Measurements from ENCODE around the gene CDC42BPA.

- TF ChIP-seq POLR2AphosphoS5 (IDR thresholded peaks at IDR 0.05; ENCODE audit: low read depth, low read length) (no peak), SIN3A (IDR thresholded peaks at IDR 0.05; ENCODE audit: borderline replicate concordance, insufficient read depth, low read length) (no peak)
- TF ChIP-seq, protein P1, sequence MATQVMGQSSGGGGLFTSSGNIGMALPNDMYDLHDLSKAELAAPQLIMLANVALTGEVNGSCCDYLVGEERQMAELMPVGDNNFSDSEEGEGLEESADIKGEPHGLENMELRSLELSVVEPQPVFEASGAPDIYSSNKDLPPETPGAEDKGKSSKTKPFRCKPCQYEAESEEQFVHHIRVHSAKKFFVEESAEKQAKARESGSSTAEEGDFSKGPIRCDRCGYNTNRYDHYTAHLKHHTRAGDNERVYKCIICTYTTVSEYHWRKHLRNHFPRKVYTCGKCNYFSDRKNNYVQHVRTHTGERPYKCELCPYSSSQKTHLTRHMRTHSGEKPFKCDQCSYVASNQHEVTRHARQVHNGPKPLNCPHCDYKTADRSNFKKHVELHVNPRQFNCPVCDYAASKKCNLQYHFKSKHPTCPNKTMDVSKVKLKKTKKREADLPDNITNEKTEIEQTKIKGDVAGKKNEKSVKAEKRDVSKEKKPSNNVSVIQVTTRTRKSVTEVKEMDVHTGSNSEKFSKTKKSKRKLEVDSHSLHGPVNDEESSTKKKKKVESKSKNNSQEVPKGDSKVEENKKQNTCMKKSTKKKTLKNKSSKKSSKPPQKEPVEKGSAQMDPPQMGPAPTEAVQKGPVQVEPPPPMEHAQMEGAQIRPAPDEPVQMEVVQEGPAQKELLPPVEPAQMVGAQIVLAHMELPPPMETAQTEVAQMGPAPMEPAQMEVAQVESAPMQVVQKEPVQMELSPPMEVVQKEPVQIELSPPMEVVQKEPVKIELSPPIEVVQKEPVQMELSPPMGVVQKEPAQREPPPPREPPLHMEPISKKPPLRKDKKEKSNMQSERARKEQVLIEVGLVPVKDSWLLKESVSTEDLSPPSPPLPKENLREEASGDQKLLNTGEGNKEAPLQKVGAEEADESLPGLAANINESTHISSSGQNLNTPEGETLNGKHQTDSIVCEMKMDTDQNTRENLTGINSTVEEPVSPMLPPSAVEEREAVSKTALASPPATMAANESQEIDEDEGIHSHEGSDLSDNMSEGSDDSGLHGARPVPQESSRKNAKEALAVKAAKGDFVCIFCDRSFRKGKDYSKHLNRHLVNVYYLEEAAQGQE (IDR thresholded peaks at IDR 0.05; ENCODE audit: insufficient read depth in 1 of 2, low read depth in 2 of 2, low read length in 2 of 2): no peak
Observed at GRCh38 chr1:226975259-226976250, 342.7 kb downstream of the CDC42BPA start.
